ENCODE measurements around the gene DHCR7. TPM values are rescaled to one million over a fixed set of nuclear protein-coding genes. Genes with fewer than 3 reads are reported as not detected.

Gene DHCR7
- total RNA-seq, 4 donors from 2014 or later = 2.5 to 7.3 (median 5.9) TPM

DNA sequence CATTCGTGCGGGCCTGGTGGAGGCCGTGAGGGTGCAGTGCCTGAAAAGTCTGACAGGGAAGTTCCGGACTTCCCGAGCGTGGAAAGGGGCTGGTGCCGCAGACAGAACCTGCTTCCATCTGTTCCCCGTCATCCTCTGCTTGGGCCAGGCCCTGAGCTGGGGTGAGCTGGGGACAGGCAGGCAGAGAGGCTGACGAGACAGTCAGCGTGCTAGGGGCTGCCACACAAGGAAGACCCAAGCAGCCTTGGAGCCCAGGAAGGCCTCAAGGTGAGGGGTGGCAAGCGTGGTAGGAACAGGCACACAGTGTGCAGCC lies 30.3 kb upstream of the DHCR7 start:
- Histone ChIP-seq H3K4me1 (no peaks in the 10 kb centered on the region), H3K36me3 (peaks cover 0 to 87% of the 10 kb centered on the region in 2 donors), H3K4me3 (no peak overlapping the region), H3K27me3 (no peaks in the 10 kb centered on the region), H3K27ac (no peak overlapping the region), H3K9me3 (no peaks in the 10 kb centered on the region)
- ATAC-seq (no peak), DNase-seq (no peak)
- TF ChIP-seq POLR2A (IDR thresholded peaks at IDR 0.05) = no peak
- TF ChIP-seq, protein P1, sequence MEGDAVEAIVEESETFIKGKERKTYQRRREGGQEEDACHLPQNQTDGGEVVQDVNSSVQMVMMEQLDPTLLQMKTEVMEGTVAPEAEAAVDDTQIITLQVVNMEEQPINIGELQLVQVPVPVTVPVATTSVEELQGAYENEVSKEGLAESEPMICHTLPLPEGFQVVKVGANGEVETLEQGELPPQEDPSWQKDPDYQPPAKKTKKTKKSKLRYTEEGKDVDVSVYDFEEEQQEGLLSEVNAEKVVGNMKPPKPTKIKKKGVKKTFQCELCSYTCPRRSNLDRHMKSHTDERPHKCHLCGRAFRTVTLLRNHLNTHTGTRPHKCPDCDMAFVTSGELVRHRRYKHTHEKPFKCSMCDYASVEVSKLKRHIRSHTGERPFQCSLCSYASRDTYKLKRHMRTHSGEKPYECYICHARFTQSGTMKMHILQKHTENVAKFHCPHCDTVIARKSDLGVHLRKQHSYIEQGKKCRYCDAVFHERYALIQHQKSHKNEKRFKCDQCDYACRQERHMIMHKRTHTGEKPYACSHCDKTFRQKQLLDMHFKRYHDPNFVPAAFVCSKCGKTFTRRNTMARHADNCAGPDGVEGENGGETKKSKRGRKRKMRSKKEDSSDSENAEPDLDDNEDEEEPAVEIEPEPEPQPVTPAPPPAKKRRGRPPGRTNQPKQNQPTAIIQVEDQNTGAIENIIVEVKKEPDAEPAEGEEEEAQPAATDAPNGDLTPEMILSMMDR (IDR thresholded peaks at IDR 0.05 in 4 of 5, conservative IDR thresholded peaks at IDR 0.05 in 1 of 5) = no peak
- intact Hi-C loops (cut with DNase I; ENCODE audit: low total_unique reads) = no loop called here
- in situ Hi-C loops (cut with MboI; ENCODE audit: low sequenced_read_pairs in 4 of 4) = no loop called here

DNA sequence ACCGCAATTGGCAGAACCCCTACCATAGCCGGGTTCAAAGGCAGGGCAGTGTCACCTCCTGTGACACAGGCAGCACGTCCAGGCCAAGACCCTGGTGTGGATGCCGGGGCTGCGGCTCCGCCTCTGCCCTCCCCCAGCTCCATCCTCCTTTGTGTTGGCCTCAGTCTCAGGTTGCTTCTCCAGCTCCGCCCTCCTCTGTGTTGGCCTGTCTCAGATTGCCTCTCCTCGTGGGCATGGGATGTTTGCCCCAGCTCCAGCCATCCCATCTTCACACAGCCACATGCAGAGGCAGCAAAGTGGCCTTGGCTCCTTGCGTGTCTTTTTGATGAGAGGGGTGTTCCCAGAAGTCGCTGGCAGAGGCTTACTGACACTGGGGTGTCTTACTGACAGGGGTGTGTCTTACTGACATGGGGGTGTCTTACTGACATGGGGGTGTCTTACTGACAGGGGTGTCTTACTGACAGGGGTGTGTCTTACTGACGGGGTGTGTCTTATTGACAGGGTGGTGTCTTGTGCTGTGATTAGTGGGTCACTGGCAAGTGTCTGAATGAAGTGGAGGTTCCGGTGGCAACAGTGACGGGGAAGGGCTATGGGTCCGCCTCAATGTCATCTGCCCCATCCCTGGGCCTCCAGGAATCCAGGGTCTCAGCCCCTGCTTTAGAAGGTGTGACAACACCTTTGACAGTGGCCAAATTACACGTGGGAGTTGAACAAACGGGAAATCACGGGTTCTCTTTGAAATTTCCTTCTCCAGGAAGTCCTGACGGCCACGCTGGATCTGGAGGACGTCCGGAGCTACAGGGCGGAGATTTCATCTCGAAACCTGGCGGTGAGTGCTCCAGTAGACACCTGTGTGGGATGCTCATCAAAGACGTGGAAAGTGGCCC lies 29.7 kb upstream of the DHCR7 start:
- H3K9me3 ChIP-seq = no peaks in the 10 kb centered on the region
- DNase-seq = no peak
- TF ChIP-seq, protein P1 (IDR thresholded peaks at IDR 0.05 in 4 of 5, conservative IDR thresholded peaks at IDR 0.05 in 1 of 5) = no peak
- TF ChIP-seq POLR2A (IDR thresholded peaks at IDR 0.05) = no peak
- ATAC-seq = no peak
- in situ Hi-C loops (cut with MboI; ENCODE audit: low sequenced_read_pairs in 4 of 4) (no loop called here), intact Hi-C loops (cut with DNase I; ENCODE audit: low total_unique reads) (no loop called here)
- H3K4me3 ChIP-seq = no peak overlapping the region
- peaks cover 0 to 87% of the 10 kb centered on the region in 2 donors for H3K36me3 ChIP-seq
- no peak overlapping the region for H3K27ac ChIP-seq
- no peaks in the 10 kb centered on the region for H3K27me3 ChIP-seq
- H3K4me1 ChIP-seq = no peaks in the 10 kb centered on the region

DNA sequence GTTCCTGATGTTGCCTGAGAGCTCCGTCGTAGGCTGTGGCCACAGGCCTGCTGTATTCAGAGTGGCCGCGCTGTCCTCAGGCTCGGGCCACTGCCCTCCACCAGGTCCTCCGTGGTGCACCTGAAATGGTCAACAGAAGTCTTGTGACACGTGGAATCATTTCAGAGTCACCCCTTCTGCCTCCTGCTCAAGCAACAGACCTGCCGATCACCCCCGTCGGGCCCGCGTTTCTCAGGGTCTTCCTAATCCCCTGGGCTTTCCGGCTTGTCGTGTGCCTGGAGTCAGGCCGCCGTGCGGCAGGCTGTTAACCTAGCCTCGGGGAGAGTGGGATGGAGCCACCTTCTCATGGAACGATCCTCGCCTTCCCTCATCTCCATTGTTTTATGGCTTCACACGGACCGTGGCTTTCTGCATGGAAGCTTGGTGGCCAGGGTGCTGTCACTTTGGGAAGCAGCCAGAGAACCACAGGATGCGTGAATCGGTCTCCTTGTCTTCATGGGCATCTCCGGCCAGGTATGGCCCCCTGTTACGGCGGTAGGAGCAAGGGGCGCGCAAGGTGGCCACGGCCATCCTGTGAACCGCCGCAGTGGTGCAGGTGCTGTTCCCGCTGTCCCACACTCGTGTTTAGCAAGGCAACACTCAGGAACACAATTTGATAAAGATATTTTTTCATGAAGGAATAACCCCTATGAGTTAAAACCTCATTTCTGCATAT lies 28.9 kb upstream of the DHCR7 start:
- H3K36me3 ChIP-seq = peaks cover 0 to 91% of the 10 kb centered on the region in 2 donors

DNA sequence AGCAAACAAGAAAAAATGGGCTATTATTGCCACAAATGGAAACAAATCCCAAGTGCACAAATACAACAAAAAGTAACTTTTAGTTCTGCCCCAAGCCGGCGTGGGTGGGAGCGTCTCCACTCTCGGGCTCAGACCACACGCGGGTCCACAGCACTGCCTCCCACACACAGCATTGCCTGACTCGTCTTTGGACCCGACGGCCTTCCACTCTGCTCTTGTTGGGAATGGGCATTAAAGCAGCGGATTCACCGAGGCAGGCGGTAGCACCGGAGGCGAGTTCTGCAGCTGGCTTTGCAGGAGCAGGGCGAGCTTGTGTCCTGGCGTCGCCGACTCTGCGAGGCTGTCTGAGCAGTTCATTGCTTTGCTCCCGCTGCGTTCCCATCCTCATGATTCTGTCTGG lies 27.8 kb upstream of the DHCR7 start:
- DNase-seq (no peak), ATAC-seq (no peak)
- H3K4me1 ChIP-seq = no peaks in the 10 kb centered on the region
- no peak overlapping the region for H3K4me3 ChIP-seq
- TF ChIP-seq POLR2A (IDR thresholded peaks at IDR 0.05) = no peak
- TF ChIP-seq, protein P1 (IDR thresholded peaks at IDR 0.05 in 4 of 5, conservative IDR thresholded peaks at IDR 0.05 in 1 of 5) = no peak
- in situ Hi-C loops (cut with MboI; ENCODE audit: low sequenced_read_pairs in 4 of 4) (no loop called here), intact Hi-C loops (cut with DNase I; ENCODE audit: low total_unique reads) (no loop called here)
- peaks cover 0 to 91% of the 10 kb centered on the region in 2 donors for H3K36me3 ChIP-seq
- no peaks in the 10 kb centered on the region for H3K27me3 ChIP-seq
- H3K27ac ChIP-seq = no peak overlapping the region
- no peaks in the 10 kb centered on the region for H3K9me3 ChIP-seq

More for the DNA sequence above, 28.9 kb upstream of the DHCR7 start:
- DNase-seq (no peak), ATAC-seq (no peak)
- H3K27me3 ChIP-seq = no peaks in the 10 kb centered on the region
- in situ Hi-C loops (cut with MboI; ENCODE audit: low sequenced_read_pairs in 4 of 4) = no loop called here
- TF ChIP-seq POLR2A (IDR thresholded peaks at IDR 0.05) = no peak
- TF ChIP-seq, protein P1 (IDR thresholded peaks at IDR 0.05 in 4 of 5, conservative IDR thresholded peaks at IDR 0.05 in 1 of 5) = no peak
- H3K4me3 ChIP-seq = no peak overlapping the region
- no peak overlapping the region for H3K27ac ChIP-seq
- H3K9me3 ChIP-seq = no peaks in the 10 kb centered on the region
- intact Hi-C loops (cut with DNase I; ENCODE audit: low total_unique reads) = no loop called here
- H3K4me1 ChIP-seq = no peaks in the 10 kb centered on the region
